NCI-H187 treated with DMSO at 0.1 percent for 48 hours (cell line): ENCODE data around the gene SLC25A31.
A peak's percentile ranks its signal among the peaks of the same experiment; 100 is the strongest.

Experiments
- DNase-seq: peaks from one replicate; lab custom pipeline; 2025; lab: John Stamatoyannopoulos, UW

SLC25A31 gene

GRCh38 chr4:127778102-127778501, 47.9 kb downstream of the SLC25A31 start:
- no peak for DNase-seq

GRCh38 chr4:127780598-127780997, 50.4 kb downstream of the SLC25A31 start:
- DNase-seq, result no peak

GRCh38 chr4:127781300-127782024, 51.3 kb downstream of the SLC25A31 start:
- no peak for DNase-seq

GRCh38 chr4:127782025-127782274, 51.8 kb downstream of the SLC25A31 start:
- peak; percentile 8 for DNase-seq

- no peak for DNase-seq
Measured at GRCh38 chr4:127782275-127783025, 52.2 kb downstream of the SLC25A31 start, which contains the start of gene HSPA4L. HSPA4L (plus strand) TSS chr4:127782322; CDS start chr4:127782551, 229 bp downstream.

- DNase-seq, result no peak
Measured at GRCh38 chr4:127783026-127783769, 53.0 kb downstream of the SLC25A31 start.

GRCh38 chr4:127783955-127784770, 54.0 kb downstream of the SLC25A31 start:
- no peak for DNase-seq

GRCh38 chr4:127788517-127788916, 58.3 kb downstream of the SLC25A31 start:
- no peak for DNase-seq

- DNase-seq, result no peak
Measured at GRCh38 chr4:127791391-127791790, 61.2 kb downstream of the SLC25A31 start.

- no peak for DNase-seq
Measured at GRCh38 chr4:127793528-127793927, 63.3 kb downstream of the SLC25A31 start.

GRCh38 chr4:127799711-127800110, 69.5 kb downstream of the SLC25A31 start:
- DNase-seq, result no peak

GRCh38 chr4:127809173-127809800, 79.1 kb downstream of the SLC25A31 start:
- DNase-seq, result no peak

- no peak for DNase-seq
Measured at GRCh38 chr4:127810551-127810950, 80.4 kb downstream of the SLC25A31 start.

GRCh38 chr4:127822430-127822829, 92.2 kb downstream of the SLC25A31 start:
- no peak for DNase-seq
